ENCODE results near the gene NSFL1C. TPM values are rescaled to one million over a fixed set of nuclear protein-coding genes. Genes with fewer than 3 reads are reported as not detected.
"Not testable (repeated sequence)": the region's sequence is repeated elsewhere in the genome, so short reads cannot be mapped to it uniquely, and the experiment has no call there.

Gene NSFL1C
- total RNA-seq, 1 experiment from 2014 or later, result 33.0 TPM

GRCh38 chr20:1423625-1424106, 43.0 kb downstream of the NSFL1C start:
- DNase-seq (ENCODE audit: low read depth), result peak; percentile 72

GRCh38 chr20:1423206-1423605, 43.4 kb downstream of the NSFL1C start:
- DNase-seq (ENCODE audit: low read depth), result no peak

- DNase-seq (ENCODE audit: low read depth), result no peak
Measured at GRCh38 chr20:1422753-1423152, 43.9 kb downstream of the NSFL1C start.

DNA sequence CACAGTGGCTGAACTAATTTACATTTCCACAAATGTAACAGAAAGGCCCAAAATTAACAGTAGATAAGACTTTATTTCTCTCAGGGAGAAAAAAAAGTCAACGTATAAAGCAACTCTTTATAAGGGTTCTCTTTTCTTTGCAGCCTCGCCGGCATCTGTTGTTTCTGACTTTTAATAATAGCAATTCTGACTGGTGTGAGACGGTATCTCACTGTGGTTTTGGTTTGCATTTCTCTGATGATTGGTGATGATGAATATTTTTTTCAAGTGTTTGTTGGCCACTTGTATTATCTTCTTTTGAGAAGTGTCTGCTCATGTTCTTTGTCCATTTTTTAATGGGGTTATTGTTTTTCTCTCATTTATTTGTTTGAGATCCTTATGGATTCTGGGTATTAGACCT, 46.6 kb downstream of the NSFL1C start:
- DNase-seq (ENCODE audit: low read depth), result peak; percentile 35

- DNase-seq (ENCODE audit: low read depth), result peak; percentile 51
Measured at GRCh38 chr20:1418350-1418749, 48.3 kb downstream of the NSFL1C start.

DNA sequence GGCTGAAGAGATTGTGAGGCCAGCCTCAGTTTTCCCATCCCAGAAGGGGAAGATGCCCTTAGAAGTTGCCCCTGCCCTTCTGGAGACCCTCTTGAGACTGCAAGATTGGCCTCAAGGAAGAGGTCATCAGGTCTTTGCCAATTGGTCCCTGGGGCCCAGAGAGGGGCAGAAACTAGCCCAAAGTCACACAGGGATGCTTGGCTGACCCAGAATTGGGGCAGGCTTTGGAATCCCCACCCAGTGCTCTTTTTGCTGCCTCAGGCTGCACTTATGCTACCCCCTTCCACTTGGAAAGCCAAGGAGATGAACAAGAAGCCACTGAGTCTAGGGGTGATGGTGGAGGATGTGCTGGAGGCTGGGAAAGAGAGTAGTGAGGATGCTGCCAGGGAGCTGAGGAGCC, 48.9 kb downstream of the NSFL1C start:
- no peak for DNase-seq (ENCODE audit: low read depth)

GRCh38 chr20:1417273-1417672, 49.4 kb downstream of the NSFL1C start:
- DNase-seq (ENCODE audit: low read depth), result peak; percentile 55

DNA sequence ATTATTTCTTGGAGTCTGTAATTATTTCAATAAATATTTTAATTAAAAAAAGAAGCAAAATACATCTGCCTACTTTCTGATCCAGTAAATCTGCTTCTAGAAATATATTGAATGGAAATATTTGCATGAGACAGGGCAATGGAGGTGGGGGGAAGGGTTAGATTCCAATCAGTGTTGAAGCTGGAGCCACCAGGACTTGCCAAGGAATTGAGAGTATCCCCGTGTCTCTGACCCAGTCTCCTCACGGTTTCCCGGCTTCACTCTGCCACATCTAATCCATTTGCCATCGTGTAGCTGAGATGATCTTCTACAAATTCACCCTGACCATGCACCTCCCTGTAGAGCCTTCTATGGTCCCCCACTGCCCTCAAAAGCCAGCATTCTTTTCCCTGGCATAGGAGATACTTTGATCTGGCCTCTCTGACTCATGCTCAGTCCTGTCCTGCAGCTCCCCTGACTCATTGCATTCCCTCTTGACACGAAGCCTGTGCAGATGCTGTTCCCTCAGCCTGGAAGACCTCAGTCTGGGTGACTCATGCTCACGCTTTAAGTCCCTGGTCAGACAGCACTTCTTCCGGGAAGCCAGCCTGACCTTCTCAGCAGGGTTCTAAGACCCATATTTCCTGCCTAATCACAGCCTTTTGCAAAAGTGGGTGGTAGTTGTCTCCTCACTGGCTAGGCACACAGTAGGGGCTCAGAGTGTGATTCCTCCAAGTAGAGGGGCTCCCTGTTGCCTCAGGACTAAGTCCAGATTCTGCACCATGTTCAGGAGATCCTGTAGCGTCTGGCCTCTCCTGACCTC, 50.8 kb downstream of the NSFL1C start:
- DNase-seq (ENCODE audit: low read depth), result peak; percentile 98

DNA sequence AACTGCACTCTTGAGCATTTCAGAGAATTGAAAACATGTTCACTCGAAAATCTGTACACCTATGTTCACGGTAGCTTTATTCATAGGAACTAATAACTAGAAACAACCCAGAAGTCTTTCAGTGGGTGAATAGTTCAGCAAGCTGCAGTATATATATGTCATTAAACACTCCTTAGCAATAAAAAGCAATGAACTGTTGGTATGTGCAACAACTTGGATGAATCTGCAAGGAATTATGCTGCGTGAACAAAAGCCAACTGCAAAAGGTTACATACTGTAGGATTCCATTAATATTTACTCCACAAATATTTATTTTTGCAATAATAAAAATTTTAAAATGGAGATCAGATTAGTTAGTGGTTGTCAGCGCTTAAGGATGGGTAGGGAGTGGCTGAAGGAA, 51.7 kb downstream of the NSFL1C start:
- no peak for DNase-seq (ENCODE audit: low read depth)

GRCh38 chr20:1405801-1406200, 60.8 kb downstream of the NSFL1C start:
- no peak for DNase-seq (ENCODE audit: low read depth)

GRCh38 chr20:1403624-1404023, 63.0 kb downstream of the NSFL1C start:
- DNase-seq (ENCODE audit: low read depth), result no peak

GRCh38 chr20:1402149-1402548, 64.5 kb downstream of the NSFL1C start:
- DNase-seq (ENCODE audit: low read depth), result peak; percentile 59

GRCh38 chr20:1401451-1401907, 65.2 kb downstream of the NSFL1C start:
- DNase-seq (ENCODE audit: low read depth), result no peak

- DNase-seq (ENCODE audit: low read depth), result peak; percentile 70
Measured at GRCh38 chr20:1399678-1400366, 66.8 kb downstream of the NSFL1C start.

DNA sequence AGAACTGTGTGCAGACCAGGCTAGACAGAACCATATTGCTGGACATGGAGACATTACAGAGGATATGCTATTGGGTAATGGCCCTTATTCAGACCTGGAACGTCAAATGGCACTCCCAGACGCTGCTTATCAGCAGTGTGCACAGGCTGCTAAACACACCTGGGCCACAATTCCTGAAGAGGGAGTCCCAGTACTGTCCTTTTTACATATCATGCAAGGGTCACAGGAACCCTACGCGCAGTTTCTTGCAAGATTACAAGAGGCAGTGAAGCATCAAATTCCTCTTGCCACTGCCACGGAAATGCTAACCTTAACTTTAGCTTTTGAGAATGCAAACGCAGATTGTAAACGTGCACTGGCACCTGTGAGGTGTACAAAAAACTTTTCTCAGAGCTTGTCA, 68.5 kb downstream of the NSFL1C start:
- not testable (repeated sequence) for DNase-seq (ENCODE audit: low read depth)

DNA sequence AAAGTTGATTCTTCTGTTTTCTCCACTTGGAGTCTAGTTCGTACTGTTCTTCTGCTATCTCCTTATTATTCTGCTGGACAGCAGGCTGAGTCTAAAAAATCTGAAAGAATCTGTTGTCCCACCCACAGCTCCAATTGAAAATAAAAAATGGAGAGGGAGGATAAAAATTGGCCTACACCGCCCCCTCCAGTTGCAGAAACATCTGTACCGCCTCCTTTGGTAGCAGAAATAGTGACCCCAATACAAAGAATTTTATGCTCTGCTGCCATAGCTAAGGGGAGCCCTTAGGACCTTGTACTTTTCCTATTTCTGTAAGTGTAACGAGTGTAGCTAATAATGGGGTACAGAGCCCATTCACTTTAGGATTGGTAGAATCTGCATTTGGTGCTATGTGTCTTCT, 68.9 kb downstream of the NSFL1C start:
- DNase-seq (ENCODE audit: low read depth), result peak; percentile 28

DNA sequence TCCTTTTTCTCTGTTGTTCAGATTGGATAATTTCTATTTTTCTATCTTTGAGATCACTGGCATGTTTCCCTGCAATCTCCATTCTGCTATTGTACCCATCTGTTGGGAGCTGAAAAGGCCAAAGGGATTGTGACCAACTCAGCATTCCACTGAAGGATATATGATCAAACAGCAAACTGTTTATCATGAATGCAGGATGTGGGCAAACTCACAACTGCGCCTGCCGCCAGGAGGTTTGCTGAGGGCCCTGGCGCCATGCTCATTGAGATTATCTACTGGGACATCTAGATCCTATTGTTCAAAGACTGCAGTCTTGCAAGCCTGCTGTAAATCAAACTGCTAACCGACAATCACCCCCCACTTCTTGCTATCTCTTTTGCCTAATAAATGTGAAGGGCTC, 69.9 kb downstream of the NSFL1C start:
- DNase-seq (ENCODE audit: low read depth), result no peak

GRCh38 chr20:1396264-1396663, 70.4 kb downstream of the NSFL1C start:
- no peak for DNase-seq (ENCODE audit: low read depth)

GRCh38 chr20:1394686-1395085, 72.0 kb downstream of the NSFL1C start:
- DNase-seq (ENCODE audit: low read depth), result no peak

- DNase-seq (ENCODE audit: low read depth), result no peak
Measured at GRCh38 chr20:1393507-1393882, 73.2 kb downstream of the NSFL1C start.

DNA sequence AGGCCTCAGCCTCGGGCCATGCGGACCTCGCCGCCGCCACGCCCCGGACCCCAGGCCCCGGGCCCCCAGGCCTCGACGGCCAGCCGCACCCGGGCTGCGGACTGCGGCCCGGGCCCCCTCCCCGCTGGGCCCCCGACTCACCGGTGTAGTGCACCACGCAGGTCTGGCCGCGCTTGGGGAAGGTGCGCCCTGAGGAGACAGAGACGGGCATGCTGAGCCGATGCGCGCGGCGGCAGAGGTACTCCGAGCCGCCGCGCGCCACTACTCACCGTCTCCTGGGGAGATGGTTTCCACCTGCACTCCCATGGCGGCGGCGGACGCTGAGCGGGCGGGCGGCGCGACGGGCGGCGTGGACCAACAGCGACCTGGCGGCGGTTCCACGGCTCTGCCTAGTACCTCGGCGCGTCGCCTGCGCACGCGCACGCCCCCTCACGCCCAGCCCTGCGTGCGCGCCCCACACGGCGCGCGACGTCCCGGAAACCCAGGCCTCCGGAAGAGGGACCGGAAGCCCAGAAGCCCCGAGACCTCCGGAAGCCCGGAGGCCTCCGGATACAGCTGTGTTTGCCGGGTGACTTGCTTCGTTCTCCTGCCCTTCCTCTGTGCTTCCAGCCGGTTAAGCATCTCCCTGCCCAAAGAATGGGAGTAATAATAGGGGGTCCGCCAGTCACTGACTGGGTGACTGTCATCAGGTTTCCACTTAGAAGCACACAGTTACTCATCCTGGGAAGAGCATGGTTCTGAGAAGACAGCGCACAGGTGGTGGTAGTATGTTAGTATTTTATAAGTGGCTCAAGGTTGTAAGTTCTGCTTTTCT, 73.7 kb downstream of the NSFL1C start, which contains the start of gene FKBP1A:
FKBP1A (minus strand) TSS at position 362 of the 814 bp plus-strand sequence; CDS start at position 306, 56 bp downstream.
- DNase-seq (ENCODE audit: low read depth), result peak; percentile 88

- DNase-seq (ENCODE audit: low read depth), result no peak
Measured at GRCh38 chr20:1392443-1392692, 74.3 kb downstream of the NSFL1C start.

Data from LHCN-M2 (cell line).